H1 (cell line): ENCODE results near the gene IQCE. TPM values are rescaled to one million over a fixed set of nuclear protein-coding genes. Genes with fewer than 3 reads are reported as not detected.

ENCODE experiments used
- ATF2 ChIP-seq: IDR thresholded peaks from 2 replicates; pipeline ENCODE4 v1.6.1; 2012; ENCODE audit warnings: low read length, inconsistent platforms
- BCL11A ChIP-seq, 2 experiments: IDR thresholded peaks; one replicate each; pipeline ENCODE4 v1.6.1; 2011; ENCODE audit warnings: low read depth in 2 of 2, low read length in 2 of 2, mild to moderate bottlenecking in 2 of 2
- CBX5 ChIP-seq: fragments of 300-800, 300-1000 bp; sonication (generic); IDR thresholded peaks from 2 replicates; pipeline ENCODE4 v1.7.1; 2016; ENCODE audit warnings: antibody characterized with exemption, low read length, low read depth
- CEBPB ChIP-seq: IDR thresholded peaks from 2 replicates; pipeline ENCODE4 v1.6.1; 2012; ENCODE audit warnings: low read depth, low read length
- CHD1 ChIP-seq: IDR thresholded peaks from 2 replicates; pipeline ENCODE4 v1.6.1; 2012; ENCODE audit warnings: low read depth, low read length, improper control_type of control experiment
- CTBP2 ChIP-seq: IDR thresholded peaks from 2 replicates; pipeline ENCODE4 v1.7.0; 2011; ENCODE audit warnings: borderline replicate concordance, mild to moderate bottlenecking, moderate library complexity, mixed read lengths, low read length; ENCODE audit not compliant: insufficient read depth, insufficient read length
- E2F6 ChIP-seq: IDR thresholded peaks from 2 replicates; pipeline ENCODE4 v1.6.1; 2012; ENCODE audit warnings: inconsistent platforms
- EGR1 ChIP-seq: IDR thresholded peaks from 2 replicates; pipeline ENCODE4 v1.6.1; 2011; ENCODE audit warnings: low read depth, low read length, borderline replicate concordance
- HDAC6 ChIP-seq: IDR thresholded peaks from one replicate; pipeline ENCODE4 v1.7.1; 2012; ENCODE audit warnings: low read depth, mild to moderate bottlenecking, inconsistent platforms, low read length, moderate library complexity
- KDM4A ChIP-seq: IDR thresholded peaks from one replicate; pipeline ENCODE4 v1.7.1; 2012; ENCODE audit warnings: low read depth, mild to moderate bottlenecking, moderate library complexity, low read length, inconsistent platforms; ENCODE audit not compliant: severe bottlenecking
- KDM5A ChIP-seq: fragments of 200-600 bp; IDR thresholded peaks from 2 replicates; pipeline ENCODE4 v1.7.1; 2012; ENCODE audit warnings: mild to moderate bottlenecking, low read length, inconsistent platforms, mixed read lengths
- MAX ChIP-seq: IDR thresholded peaks from 2 replicates; pipeline ENCODE4 v1.6.1; 2012; ENCODE audit warnings: inconsistent platforms
- POU5F1 ChIP-seq: IDR thresholded peaks from 2 replicates; pipeline ENCODE4 v1.6.1; 2011; ENCODE audit warnings: low read depth, mild to moderate bottlenecking, low read length, moderate library complexity
- RBBP5 ChIP-seq: IDR thresholded peaks from 2 replicates; pipeline ENCODE4 v1.7.1; 2012; ENCODE audit warnings: low read depth, mild to moderate bottlenecking, inconsistent platforms, low read length, moderate library complexity, borderline replicate concordance
- RFX5 ChIP-seq: IDR thresholded peaks from 2 replicates; pipeline ENCODE4 v1.6.1; 2011; ENCODE audit warnings: low read depth, low read length, improper control_type of control experiment, borderline replicate concordance
- RXRA ChIP-seq: IDR thresholded peaks from 2 replicates; pipeline ENCODE4 v1.6.1; 2011; ENCODE audit warnings: low read depth, mild to moderate bottlenecking, low read length, moderate library complexity; ENCODE audit not compliant: insufficient read depth
- SAP30 ChIP-seq: fragments of 300-600 bp; sonication (generic); IDR thresholded peaks from 2 replicates; pipeline ENCODE4 v1.7.1; 2012; ENCODE audit warnings: low read length, moderate library complexity, mild to moderate bottlenecking, inconsistent platforms; ENCODE audit not compliant: insufficient read depth, insufficient replicate concordance
- SP4 ChIP-seq: IDR thresholded peaks from 2 replicates; pipeline ENCODE4 v1.6.1; 2012; ENCODE audit warnings: low read length, inconsistent platforms
- TAF7 ChIP-seq: optimal IDR thresholded peaks from 2 replicates; pipeline ENCODE3; 2011; ENCODE audit warnings: low read depth, mild to moderate bottlenecking, inconsistent platforms, low read length, moderate library complexity, borderline replicate concordance
- TCF12 ChIP-seq: IDR thresholded peaks from 2 replicates; pipeline ENCODE4 v1.6.1; 2011; ENCODE audit warnings: low read depth, mild to moderate bottlenecking, low read length
- USF2 ChIP-seq: IDR thresholded peaks from 2 replicates; pipeline ENCODE4 v1.6.1; 2011; ENCODE audit warnings: low read length, improper control_type of control experiment
- polyA plus RNA-seq, 7 experiments: library from polyadenylated mRNA; depleted of rRNA in 3 of 7; stranded (reverse) in 5 of 7; unstranded in 2 of 7; fragments of >200 nt in 5 of 7; fragments of 200-250 nt in 2 of 7; gene quantifications; 1 replicate in 5 of 7; 2 replicates in 1 of 7; 4 replicates in 1 of 7; pipeline versions ENCODE4 v1.2.1 to v1.2.3, GENCODE V29; 2011 to 2013; ENCODE audit warnings: missing spikeins in 2 of 7, mixed read lengths in 2 of 7
- total RNA-seq: library from RNA; stranded (reverse); fragmentation: NEBNext Ultra II Directional; extraction: Animal tissue kit (Norgen Biotek cat#: 25700); gene quantifications from 2 replicates; pipeline ENCODE4 v1.2.1, GENCODE V29; 2021

Gene IQCE
- total and polyA plus RNA-seq, 2 of the 8 experiments (the other 6 are each of a cell fraction or from before 2014, with no cell fraction given): 2.2 to 4.9 TPM

GRCh38 chr7:2558629-2559282 lies at the start of gene IQCE (continued):
- TF ChIP-seq EGR1: peak; percentile 82
- no peak for TF ChIP-seq RBBP5
- TF ChIP-seq HDAC6: no peak
- TF ChIP-seq TAF7: no peak
- no peak for TF ChIP-seq KDM5A
- TF ChIP-seq CBX5: no peak
- no peak; the same call in 1 of the 2 replicates for TF ChIP-seq SP4
- no peak for TF ChIP-seq BCL11A (IDR thresholded peaks at IDR 0.05; ENCODE audit: low read depth in 2 of 2, low read length in 2 of 2)
- no peak for TF ChIP-seq SAP30
- TF ChIP-seq KDM4A: peak; percentile 70
- no peak for TF ChIP-seq E2F6
- TF ChIP-seq CTBP2: no peak
- no peak for TF ChIP-seq CHD1
- no peak for TF ChIP-seq POU5F1
- no peak for TF ChIP-seq ATF2
- no peak for TF ChIP-seq TCF12
- no peak for TF ChIP-seq CEBPB
- TF ChIP-seq USF2: no peak
- TF ChIP-seq RXRA: no peak
- TF ChIP-seq RFX5: no peak
- no peak for TF ChIP-seq MAX
